ENCODE data around the gene TOLLIP.

Gene TOLLIP

GRCh38 chr11:1257366-1257765, 52.1 kb downstream of the TOLLIP start:
- TF ChIP-seq ZNF596 (tag by site-specific recombination; IDR thresholded peaks at IDR 0.05): no peak
- no peak for TF ChIP-seq OSR2 (tag by site-specific recombination; IDR thresholded peaks at IDR 0.05)
- no peak for TF ChIP-seq HOXA7 (CRISPR knock-in tag; IDR thresholded peaks at IDR 0.05; ENCODE audit: borderline replicate concordance)
- TF ChIP-seq GLIS2 (tag by site-specific recombination; IDR thresholded peaks at IDR 0.05): no peak
- TF ChIP-seq, protein P1, sequence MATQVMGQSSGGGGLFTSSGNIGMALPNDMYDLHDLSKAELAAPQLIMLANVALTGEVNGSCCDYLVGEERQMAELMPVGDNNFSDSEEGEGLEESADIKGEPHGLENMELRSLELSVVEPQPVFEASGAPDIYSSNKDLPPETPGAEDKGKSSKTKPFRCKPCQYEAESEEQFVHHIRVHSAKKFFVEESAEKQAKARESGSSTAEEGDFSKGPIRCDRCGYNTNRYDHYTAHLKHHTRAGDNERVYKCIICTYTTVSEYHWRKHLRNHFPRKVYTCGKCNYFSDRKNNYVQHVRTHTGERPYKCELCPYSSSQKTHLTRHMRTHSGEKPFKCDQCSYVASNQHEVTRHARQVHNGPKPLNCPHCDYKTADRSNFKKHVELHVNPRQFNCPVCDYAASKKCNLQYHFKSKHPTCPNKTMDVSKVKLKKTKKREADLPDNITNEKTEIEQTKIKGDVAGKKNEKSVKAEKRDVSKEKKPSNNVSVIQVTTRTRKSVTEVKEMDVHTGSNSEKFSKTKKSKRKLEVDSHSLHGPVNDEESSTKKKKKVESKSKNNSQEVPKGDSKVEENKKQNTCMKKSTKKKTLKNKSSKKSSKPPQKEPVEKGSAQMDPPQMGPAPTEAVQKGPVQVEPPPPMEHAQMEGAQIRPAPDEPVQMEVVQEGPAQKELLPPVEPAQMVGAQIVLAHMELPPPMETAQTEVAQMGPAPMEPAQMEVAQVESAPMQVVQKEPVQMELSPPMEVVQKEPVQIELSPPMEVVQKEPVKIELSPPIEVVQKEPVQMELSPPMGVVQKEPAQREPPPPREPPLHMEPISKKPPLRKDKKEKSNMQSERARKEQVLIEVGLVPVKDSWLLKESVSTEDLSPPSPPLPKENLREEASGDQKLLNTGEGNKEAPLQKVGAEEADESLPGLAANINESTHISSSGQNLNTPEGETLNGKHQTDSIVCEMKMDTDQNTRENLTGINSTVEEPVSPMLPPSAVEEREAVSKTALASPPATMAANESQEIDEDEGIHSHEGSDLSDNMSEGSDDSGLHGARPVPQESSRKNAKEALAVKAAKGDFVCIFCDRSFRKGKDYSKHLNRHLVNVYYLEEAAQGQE (tag by site-specific recombination; IDR thresholded peaks at IDR 0.05): no peak
- TF ChIP-seq, protein P2, sequence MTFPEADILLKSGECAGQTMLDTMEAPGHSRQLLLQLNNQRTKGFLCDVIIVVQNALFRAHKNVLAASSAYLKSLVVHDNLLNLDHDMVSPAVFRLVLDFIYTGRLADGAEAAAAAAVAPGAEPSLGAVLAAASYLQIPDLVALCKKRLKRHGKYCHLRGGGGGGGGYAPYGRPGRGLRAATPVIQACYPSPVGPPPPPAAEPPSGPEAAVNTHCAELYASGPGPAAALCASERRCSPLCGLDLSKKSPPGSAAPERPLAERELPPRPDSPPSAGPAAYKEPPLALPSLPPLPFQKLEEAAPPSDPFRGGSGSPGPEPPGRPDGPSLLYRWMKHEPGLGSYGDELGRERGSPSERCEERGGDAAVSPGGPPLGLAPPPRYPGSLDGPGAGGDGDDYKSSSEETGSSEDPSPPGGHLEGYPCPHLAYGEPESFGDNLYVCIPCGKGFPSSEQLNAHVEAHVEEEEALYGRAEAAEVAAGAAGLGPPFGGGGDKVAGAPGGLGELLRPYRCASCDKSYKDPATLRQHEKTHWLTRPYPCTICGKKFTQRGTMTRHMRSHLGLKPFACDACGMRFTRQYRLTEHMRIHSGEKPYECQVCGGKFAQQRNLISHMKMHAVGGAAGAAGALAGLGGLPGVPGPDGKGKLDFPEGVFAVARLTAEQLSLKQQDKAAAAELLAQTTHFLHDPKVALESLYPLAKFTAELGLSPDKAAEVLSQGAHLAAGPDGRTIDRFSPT (tag by site-specific recombination; IDR thresholded peaks at IDR 0.05): no peak
- TF ChIP-seq RBAK (tag by site-specific recombination; IDR thresholded peaks at IDR 0.05): no peak
- no peak for TF ChIP-seq ZNF391 (tag by site-specific recombination; IDR thresholded peaks at IDR 0.05; ENCODE audit: borderline replicate concordance, low read depth)
- TF ChIP-seq ZNF777 (tag by site-specific recombination; IDR thresholded peaks at IDR 0.05; ENCODE audit: borderline replicate concordance): no peak
- TF ChIP-seq BCL11A (tag by site-specific recombination; IDR thresholded peaks at IDR 0.05; ENCODE audit: low read depth): no peak
- TF ChIP-seq ZNF549 (tag by site-specific recombination; IDR thresholded peaks at IDR 0.05): no peak

GRCh38 chr11:1256257-1257045, 53.0 kb downstream of the TOLLIP start:
- H3K4me3 ChIP-seq (ENCODE audit: low read depth, low read length): no peak overlapping the region
- H3K27ac ChIP-seq (ENCODE audit: extremely low read depth, low read depth, low read length): no peak overlapping the region
- no peaks in the 10 kb centered on the region for H3K36me3 ChIP-seq (ENCODE audit: control insufficient read depth in 2 of 2, insufficient read depth in 1 of 2, low read length in 2 of 2)
- ChIA-PET POLR2A (no interaction called here), CTCF (interaction anchor here (0.5 to 0.9 kb wide), 2 partner anchors 13 to 909 kb away, joined by 3 read pairs; no protein-coding TSS in a partner anchor)
- no peak for TF ChIP-seq OSR2 (tag by site-specific recombination; IDR thresholded peaks at IDR 0.05)
- peak; percentile 34; the same call in 1 of the 2 replicates for TF ChIP-seq KLF8 (tag by site-specific recombination; IDR thresholded peaks at IDR 0.05)
- H3K4me1 ChIP-seq (ENCODE audit: control insufficient read depth, insufficient read depth, low read length): no peaks in the 10 kb centered on the region
- H3K9me3 ChIP-seq (ENCODE audit: control insufficient read depth, insufficient read depth, low read depth, low read length): no peaks in the 10 kb centered on the region

More at GRCh38 chr11:1257366-1257765, 52.1 kb downstream of the TOLLIP start:
- Histone ChIP-seq H3K27ac (ENCODE audit: extremely low read depth, low read depth, low read length) (no peak overlapping the region), H3K36me3 (ENCODE audit: control insufficient read depth in 2 of 2, insufficient read depth in 1 of 2, low read length in 2 of 2) (no peaks in the 10 kb centered on the region), H3K4me1 (ENCODE audit: control insufficient read depth, insufficient read depth, low read length) (no peaks in the 10 kb centered on the region), H3K4me3 (ENCODE audit: low read depth, low read length) (no peak overlapping the region), H3K9me3 (ENCODE audit: control insufficient read depth, insufficient read depth, low read depth, low read length) (no peaks in the 10 kb centered on the region)
- POLR2A ChIA-PET: no interaction called here
- CTCF ChIA-PET: interaction anchor here (0.9 kb wide), 1 partner anchor 12 kb away, joined by 3 read pairs; no protein-coding TSS in a partner anchor

DNA sequence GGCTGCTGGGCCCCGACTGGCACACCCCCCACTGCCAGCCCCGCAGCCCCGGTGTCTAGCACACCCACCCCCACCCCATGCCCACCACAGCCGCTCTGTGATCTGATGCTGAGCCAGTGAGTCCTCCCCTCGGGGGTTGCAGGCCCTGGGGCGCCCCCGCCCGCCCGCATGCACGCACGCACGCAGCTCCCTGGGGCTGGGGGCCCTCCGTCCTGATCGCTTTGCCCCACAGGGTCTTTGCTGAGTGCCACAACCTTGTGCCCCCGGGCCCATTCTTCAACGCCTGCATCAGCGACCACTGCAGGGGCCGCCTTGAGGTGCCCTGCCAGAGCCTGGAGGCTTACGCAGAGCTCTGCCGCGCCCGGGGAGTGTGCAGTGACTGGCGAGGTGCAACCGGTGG, 54.3 kb downstream of the TOLLIP start:
- POLR2A ChIA-PET: no interaction called here

More for the DNA sequence above, 54.3 kb downstream of the TOLLIP start:
- CTCF ChIA-PET: no interaction called here
- no peak overlapping the region for H3K27ac ChIP-seq (ENCODE audit: extremely low read depth, low read depth, low read length)
- H3K4me1 ChIP-seq (ENCODE audit: control insufficient read depth, insufficient read depth, low read length): no peaks in the 10 kb centered on the region
- no peaks in the 10 kb centered on the region for H3K9me3 ChIP-seq (ENCODE audit: control insufficient read depth, insufficient read depth, low read depth, low read length)
- no peak overlapping the region for H3K4me3 ChIP-seq (ENCODE audit: low read depth, low read length)
- no peak for TF ChIP-seq ZNF629 (tag by site-specific recombination; IDR thresholded peaks at IDR 0.05)
- no peak for TF ChIP-seq ZNF248 (tag by site-specific recombination; IDR thresholded peaks at IDR 0.05)
- no peak for TF ChIP-seq ZNF223 (tag by site-specific recombination; IDR thresholded peaks at IDR 0.05)
- no peaks in the 10 kb centered on the region for H3K36me3 ChIP-seq (ENCODE audit: control insufficient read depth in 2 of 2, insufficient read depth in 1 of 2, low read length in 2 of 2)

Data from HEK293 (cell line).